A549 (cell line): ENCODE measurements around the gene CC2D2A. TPM values are rescaled to one million over a fixed set of nuclear protein-coding genes. Genes with fewer than 3 reads are reported as not detected.

Experiments used
- ATAC-seq, 2 experiments: fragments of 200-7000 bp in 1 of 2; fragments of >200 bp in 1 of 2; cut with Nextera tagmentation in 1 of 2; cut with Tn5 transposase in 1 of 2; 3 replicates each; pipeline versions ENCODE4 v1.8.0 to v1.9.1; 2018 to 2020; ENCODE audit warnings: mild to moderate bottlenecking in 1 of 2, moderate library complexity in 1 of 2
- CTCF ChIA-PET: fragments of 300-600 bp; sonication (Branson Sonifier 250); formaldehyde crosslinking; extraction: SDS; loops from one replicate; lab custom pipeline; 2021; ENCODE audit warnings: antibody characterized with exemption, inconsistent platforms; lab: Yijun Ruan, JAX
- POLR2A ChIA-PET: fragments of 350-600 bp; formaldehyde crosslinking; extraction: SDS; loops from one replicate; lab custom pipeline; 2021; ENCODE audit warnings: antibody characterized with exemption, inconsistent platforms; lab: Yijun Ruan, JAX
- DNase-seq, 2 experiments: peaks; one replicate each; pipeline versions ENCODE4 v3.0.0 to v3.0.0-alpha.2; 2011 to 2016; ENCODE audit warnings: low read depth in 1 of 2, low spot score in 1 of 2
- FAIRE-seq: peaks from 2 replicates; lab custom pipeline; 2011; peaks lifted over from hg19 to GRCh38; lab: Jason Lieb, UNC
- H3K27ac ChIP-seq, 2 experiments: fragments of >200 bp; sonication (Bioruptor Twin); formaldehyde crosslinking; 3 replicates each; pipeline ENCODE4 v1.5.1; 2016 to 2017
- H3K4me1 ChIP-seq: fragments of >200 bp; sonication (Bioruptor Twin); formaldehyde crosslinking; 3 replicates; pipeline ENCODE4 v1.6.1; 2016
- H3K4me2 ChIP-seq: fragments of >200 bp; sonication (Bioruptor Twin); formaldehyde crosslinking; 3 replicates; pipeline ENCODE4 v1.6.1; 2016
- H3K4me3 ChIP-seq: fragments of >200 bp; sonication (Bioruptor Twin); formaldehyde crosslinking; 3 replicates; pipeline ENCODE4 v1.5.1; 2016
- H3K9me3 ChIP-seq: fragments of >200 bp; sonication (Bioruptor Twin); formaldehyde crosslinking; 3 replicates; pipeline ENCODE4 v1.6.1; 2016
- BCL3 ChIP-seq: fragments of >200 bp; sonication (Bioruptor Twin); formaldehyde crosslinking; IDR thresholded peaks from 3 replicates; pipeline ENCODE4 v1.6.1; 2016
- CBX2 ChIP-seq: fragments of 200-600 bp; sonication (generic); IDR thresholded peaks from 2 replicates; pipeline ENCODE4 v1.6.1; 2016; ENCODE audit warnings: low read depth, mild to moderate bottlenecking, borderline replicate concordance
- CBX8 ChIP-seq: fragments of 200-600 bp; sonication (generic); IDR thresholded peaks from 2 replicates; pipeline ENCODE4 v1.6.1; 2016
- CTCF ChIP-seq: fragments of >200 bp; sonication (Bioruptor Twin); formaldehyde crosslinking; IDR thresholded peaks from 3 replicates; pipeline ENCODE4 v1.5.1; 2016
- EP300 ChIP-seq, 2 experiments: fragments of >200 bp; sonication (Bioruptor Twin); formaldehyde crosslinking; IDR thresholded peaks; 2 replicates in 1 of 2; 3 replicates in 1 of 2; pipeline ENCODE4 v1.6.1; 2016 to 2017
- FOSB ChIP-seq: fragments of 250-450 bp; sonication (Bioruptor Pico); IDR thresholded peaks from 2 replicates; pipeline ENCODE4 v1.5.0; 2020; ENCODE audit warnings: mild to moderate bottlenecking, moderate library complexity
- FOXS1 ChIP-seq: fragments of 250-450 bp; sonication (Bioruptor Pico); IDR thresholded peaks from 2 replicates; pipeline ENCODE4 v1.5.0; 2020; ENCODE audit warnings: mild to moderate bottlenecking, moderate library complexity
- HOXB13 ChIP-seq: fragments of 250-450 bp; sonication (Bioruptor Pico); IDR thresholded peaks from 2 replicates; pipeline ENCODE4 v1.5.0; 2020; ENCODE audit warnings: low read depth, mild to moderate bottlenecking, moderate library complexity
- HOXB5 ChIP-seq: fragments of 250-450 bp; sonication (Bioruptor Pico); IDR thresholded peaks from 2 replicates; pipeline ENCODE4 v1.5.0; 2020; ENCODE audit warnings: mild to moderate bottlenecking, moderate library complexity
- JUNB ChIP-seq: fragments of >200 bp; sonication (Bioruptor Twin); formaldehyde crosslinking; IDR thresholded peaks from 2 replicates; pipeline ENCODE4 v1.6.1; 2016
- MAFK ChIP-seq: fragments of 450-650 bp; IDR thresholded peaks from 2 replicates; pipeline ENCODE4 v1.6.1; 2014; ENCODE audit not compliant: partially characterized antibody
- MAZ ChIP-seq: fragments of 150-350 bp; IDR thresholded peaks from 2 replicates; pipeline ENCODE4 v1.6.1; 2014; ENCODE audit warnings: antibody characterized with exemption, low read depth, low read length, borderline replicate concordance
- NPAS2 ChIP-seq: fragments of 250-450 bp; sonication (Bioruptor Pico); IDR thresholded peaks from 2 replicates; pipeline ENCODE4 v1.8.0; 2022; ENCODE audit warnings: mild to moderate bottlenecking, moderate library complexity, borderline replicate concordance
- NR3C1 ChIP-seq: fragments of >200 bp; sonication (Bioruptor Twin); formaldehyde crosslinking; IDR thresholded peaks from 3 replicates; pipeline ENCODE4 v1.6.1; 2017
- POLR2A ChIP-seq: IDR thresholded peaks from 2 replicates; pipeline ENCODE4 v1.6.1; 2012; ENCODE audit warnings: mild to moderate bottlenecking, low read length
- SMC3 ChIP-seq: fragments of >200 bp; sonication (Bioruptor Twin); formaldehyde crosslinking; IDR thresholded peaks from 3 replicates; pipeline ENCODE4 v1.6.1; 2018; ENCODE audit warnings: inconsistent platforms
- ZC3H11A ChIP-seq: fragments of 450-650 bp; IDR thresholded peaks from 2 replicates; pipeline ENCODE4 v1.6.1; 2014; ENCODE audit warnings: antibody characterized with exemption, mild to moderate bottlenecking
- ZSCAN20 ChIP-seq: fragments of 250-450 bp; sonication (Bioruptor Pico); IDR thresholded peaks from 2 replicates; pipeline ENCODE4 v1.8.0; 2022; ENCODE audit warnings: mild to moderate bottlenecking, moderate library complexity
- WGBS: methylation state at CpG from one replicate; pipeline ENCODE4 v1.1.6; 2017; ENCODE audit errors: missing lambda C conversion rate; 5-methylcytosine and 5-hydroxymethylcytosine counted together
- polyA plus RNA-seq, 4 experiments: library from polyadenylated mRNA; depleted of rRNA in 3 of 4; stranded (reverse); fragments of >200 nt; fragmentation: RNase III in 1 of 4; extraction: RNeasy Plus Mini Kit Qiagen cat#74134 plus additional on column Dnase treatment in 1 of 4; gene quantifications; 2 replicates in 3 of 4; 3 replicates in 1 of 4; pipeline ENCODE4 v1.2.3, GENCODE V29; 2011 to 2017
- TF ChIP-seq, protein P1 (sequence below): fragments of 250-450 bp; sonication (Bioruptor Pico); IDR thresholded peaks from 2 replicates; pipeline ENCODE4 v1.5.0; 2020; ENCODE audit warnings: low read depth, mild to moderate bottlenecking, moderate library complexity
- TF ChIP-seq, protein P2 (sequence below): fragments of 150-350 bp; IDR thresholded peaks from 2 replicates; pipeline ENCODE4 v1.6.1; 2014; ENCODE audit warnings: low read depth, mild to moderate bottlenecking, low read length
- TF ChIP-seq, protein P3 (sequence below): IDR thresholded peaks from 2 replicates; pipeline ENCODE4 v1.6.1; 2012; ENCODE audit warnings: low read depth, borderline replicate concordance

CC2D2A gene
- polyA plus RNA-seq, 2 of the 4 experiments (the other 2 are of a cell fraction): 10.7 to 18.8 TPM

DNA sequence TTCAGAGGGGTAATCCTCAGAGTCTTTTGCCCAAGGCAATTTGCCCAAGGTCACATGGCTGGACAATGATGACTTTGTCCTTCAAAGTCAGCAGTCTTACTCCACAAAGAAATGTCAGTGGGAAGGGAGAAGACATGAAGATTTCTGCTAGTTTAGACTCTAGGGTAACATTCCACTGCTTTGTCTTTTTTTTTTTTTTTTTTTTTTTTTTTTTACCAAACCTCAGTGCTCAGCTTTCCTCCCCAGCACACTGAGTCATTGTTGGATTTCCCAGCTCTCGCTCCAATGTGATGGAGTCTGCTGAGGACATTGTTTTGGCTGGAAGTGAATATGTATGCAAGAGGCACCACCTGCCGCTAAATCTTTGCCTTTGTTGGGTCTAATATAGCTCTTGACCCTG is 49.0 kb upstream of the CC2D2A start:
- ATAC-seq (no peak), FAIRE-seq (no peak), DNase-seq (no peak)
- POLR2A ChIA-PET: interaction anchor here (0.6 kb wide), 1 partner anchor 24 kb away, joined by 3 read pairs; no protein-coding TSS in a partner anchor
- Histone ChIP-seq H3K4me1 (no peaks in the 10 kb centered on the region), H3K4me2 (no peak overlapping the region), H3K9me3 (no peaks in the 10 kb centered on the region), H3K27ac (no peak overlapping the region), H3K4me3 (no peak overlapping the region)
- CTCF ChIA-PET: interaction anchor here (3.0 kb wide), 1 partner anchor 183 kb away, joined by 7 read pairs; no protein-coding TSS in a partner anchor
- WGBS: 85% methylated on average over 2 of the region's 2 CpGs
- TF ChIP-seq POLR2A (no peak), FOXS1 (no peak), EP300 (IDR thresholded peaks at IDR 0.05) (no peak), CBX8 (no peak), SMC3 (no peak), ZC3H11A (no peak)
- TF ChIP-seq, protein P1, sequence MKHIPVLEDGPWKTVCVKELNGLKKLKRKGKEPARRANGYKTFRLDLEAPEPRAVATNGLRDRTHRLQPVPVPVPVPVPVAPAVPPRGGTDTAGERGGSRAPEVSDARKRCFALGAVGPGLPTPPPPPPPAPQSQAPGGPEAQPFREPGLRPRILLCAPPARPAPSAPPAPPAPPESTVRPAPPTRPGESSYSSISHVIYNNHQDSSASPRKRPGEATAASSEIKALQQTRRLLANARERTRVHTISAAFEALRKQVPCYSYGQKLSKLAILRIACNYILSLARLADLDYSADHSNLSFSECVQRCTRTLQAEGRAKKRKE: no peak
- TF ChIP-seq, all 56 proteins: peak for 0

DNA sequence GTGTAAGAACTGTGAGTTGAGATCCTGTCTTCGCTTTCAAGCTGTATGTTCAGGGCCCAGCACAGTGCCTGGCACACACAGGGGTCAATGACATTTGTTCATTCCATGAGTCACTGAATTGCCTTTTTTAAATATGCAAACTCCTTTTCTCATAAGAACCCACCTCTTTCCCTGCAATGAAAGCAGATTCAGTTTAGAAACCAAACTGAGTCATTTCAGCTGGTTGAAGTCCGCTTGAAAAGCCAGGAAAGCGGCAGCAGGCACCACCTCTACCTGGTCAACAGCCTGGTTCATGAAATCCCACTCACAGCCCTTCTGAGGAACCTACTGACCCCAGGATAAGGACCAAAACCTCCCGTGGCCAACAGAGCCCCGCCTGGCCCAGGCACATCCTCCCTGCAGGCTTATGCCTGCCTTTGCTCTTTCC is 46.4 kb upstream of the CC2D2A start:
- no peak for DNase-seq
- no peak for FAIRE-seq
- 48% methylated on average over 5 of the region's 5 CpGs for WGBS
- no peak overlapping the region for H3K4me2 ChIP-seq
- no peak for TF ChIP-seq NPAS2 (CRISPR knock-in tag)
- TF ChIP-seq, protein P2, sequence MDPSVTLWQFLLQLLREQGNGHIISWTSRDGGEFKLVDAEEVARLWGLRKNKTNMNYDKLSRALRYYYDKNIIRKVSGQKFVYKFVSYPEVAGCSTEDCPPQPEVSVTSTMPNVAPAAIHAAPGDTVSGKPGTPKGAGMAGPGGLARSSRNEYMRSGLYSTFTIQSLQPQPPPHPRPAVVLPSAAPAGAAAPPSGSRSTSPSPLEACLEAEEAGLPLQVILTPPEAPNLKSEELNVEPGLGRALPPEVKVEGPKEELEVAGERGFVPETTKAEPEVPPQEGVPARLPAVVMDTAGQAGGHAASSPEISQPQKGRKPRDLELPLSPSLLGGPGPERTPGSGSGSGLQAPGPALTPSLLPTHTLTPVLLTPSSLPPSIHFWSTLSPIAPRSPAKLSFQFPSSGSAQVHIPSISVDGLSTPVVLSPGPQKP: no peak
- TF ChIP-seq FOSB: no peak
- TF ChIP-seq CTCF: no peak
- no peak for TF ChIP-seq MAZ
- no peak for TF ChIP-seq NR3C1
- TF ChIP-seq JUNB: no peak
- no peak for TF ChIP-seq ZSCAN20
- TF ChIP-seq, protein P3, sequence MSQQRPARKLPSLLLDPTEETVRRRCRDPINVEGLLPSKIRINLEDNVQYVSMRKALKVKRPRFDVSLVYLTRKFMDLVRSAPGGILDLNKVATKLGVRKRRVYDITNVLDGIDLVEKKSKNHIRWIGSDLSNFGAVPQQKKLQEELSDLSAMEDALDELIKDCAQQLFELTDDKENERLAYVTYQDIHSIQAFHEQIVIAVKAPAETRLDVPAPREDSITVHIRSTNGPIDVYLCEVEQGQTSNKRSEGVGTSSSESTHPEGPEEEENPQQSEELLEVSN: no peak
- no peak for TF ChIP-seq HOXB13 (CRISPR knock-in tag)
- no peak for TF ChIP-seq MAFK
- TF ChIP-seq HOXB5: no peak
- no peak for TF ChIP-seq BCL3
- TF ChIP-seq CBX2: no peak
- H3K9me3 ChIP-seq: no peaks in the 10 kb centered on the region
- no peak overlapping the region for H3K4me3 ChIP-seq
- ChIA-PET POLR2A (no interaction called here), CTCF (no interaction called here)
- no peaks in the 10 kb centered on the region for H3K4me1 ChIP-seq
- H3K27ac ChIP-seq: no peak overlapping the region
- ATAC-seq: no peak
